ENCODE data around the gene AP1M1.

DNA sequence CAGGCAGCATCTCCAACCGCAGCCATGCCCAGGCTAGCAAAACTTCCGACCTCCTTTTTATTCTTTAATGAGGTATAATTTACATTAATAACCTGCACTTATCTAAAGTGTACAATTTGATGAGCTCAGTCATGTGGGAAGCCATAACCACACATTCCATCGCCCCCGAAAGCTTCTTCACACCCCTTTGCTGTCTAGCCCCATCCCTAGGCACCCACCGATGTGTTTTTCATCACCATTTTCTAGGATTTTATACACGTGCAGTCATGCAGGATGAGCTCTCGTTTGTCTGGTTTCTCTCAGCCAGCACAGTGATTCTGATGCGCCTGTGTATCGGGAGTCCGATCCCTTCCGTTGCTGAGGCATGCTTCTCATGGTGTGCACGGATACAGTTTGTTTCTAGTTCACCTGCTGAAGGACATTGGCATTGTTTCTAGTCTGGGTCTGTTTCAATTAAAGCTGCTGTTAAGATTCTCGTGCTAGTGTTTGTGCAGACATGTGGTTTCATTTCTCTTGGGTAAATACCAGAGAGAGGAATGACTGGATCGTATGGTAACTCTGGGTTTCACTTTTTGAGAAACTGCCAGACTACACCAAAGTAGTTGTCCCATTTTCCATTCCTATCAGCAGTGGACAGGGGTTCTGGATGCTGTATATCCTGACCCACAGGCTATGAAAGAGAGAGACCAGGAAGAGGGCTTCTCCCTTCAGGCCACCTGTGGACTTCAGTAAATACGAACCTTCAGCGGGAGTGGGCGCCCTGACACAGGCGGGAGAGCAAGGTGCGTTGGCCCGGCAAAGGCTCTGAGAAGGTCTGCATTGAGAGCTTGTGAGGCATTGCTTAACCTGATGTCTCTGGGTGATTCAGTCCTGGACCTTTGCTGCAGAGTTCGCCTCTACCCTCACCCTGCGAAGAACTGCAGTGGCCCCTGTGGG, 4.9 kb downstream of the AP1M1 start:
- TF ChIP-seq GATA2 (IDR thresholded peaks at IDR 0.05; ENCODE audit: low read depth, low read length) = no peak
- no peak for TF ChIP-seq GATA3 (IDR thresholded peaks at IDR 0.05; ENCODE audit: low read depth, low read length)
